ENCODE data around the gene PKHD1. TPM values are rescaled to one million over a fixed set of nuclear protein-coding genes. Genes with fewer than 3 reads are reported as not detected.

The PKHD1 gene
- total RNA-seq, 1 donor from 2014 or later, result not detected

DNA sequence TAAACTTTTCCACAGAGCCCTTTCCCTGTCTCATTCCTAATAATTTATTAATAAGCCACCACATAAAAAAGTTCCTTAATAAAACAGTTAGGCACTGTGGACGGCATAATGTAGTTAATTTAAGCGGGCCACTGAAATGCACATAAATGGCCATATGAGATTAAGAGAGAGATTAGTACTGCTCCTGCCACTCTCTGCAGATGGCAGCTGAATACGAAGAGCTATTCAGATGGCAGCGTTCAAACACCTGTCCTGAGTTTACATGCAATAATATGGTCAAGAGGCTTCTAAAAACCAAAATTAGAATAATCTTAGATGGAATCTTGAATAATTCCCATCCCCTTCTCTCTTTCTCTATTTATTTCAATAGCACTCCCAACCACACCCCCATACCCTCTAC, 461.8 kb downstream of the PKHD1 start:
- intact Hi-C loops (cut with DNase I), result no loop called here
- Histone ChIP-seq H3K4me1 (no peaks in the 10 kb centered on the region), H3K27me3 (no peaks in the 10 kb centered on the region), H3K4me3 (no peak overlapping the region), H3K9me3 (no peaks in the 10 kb centered on the region), H3K36me3 (no peaks in the 10 kb centered on the region), H3K27ac (no peak overlapping the region)
- no peak for TF ChIP-seq CTCF (IDR thresholded peaks at IDR 0.05)
- DNase-seq (ENCODE audit: low spot score in 2 of 2), result no peak

GRCh38 chr6:51620971-51621370, 466.4 kb downstream of the PKHD1 start:
- no peaks in the 10 kb centered on the region for H3K27me3 ChIP-seq
- no peak overlapping the region for H3K4me3 ChIP-seq
- no peaks in the 10 kb centered on the region for H3K36me3 ChIP-seq
- intact Hi-C loops (cut with DNase I), result no loop called here
- no peak for TF ChIP-seq CTCF (IDR thresholded peaks at IDR 0.05)
- H3K27ac ChIP-seq, result no peak overlapping the region
- H3K9me3 ChIP-seq, result no peaks in the 10 kb centered on the region
- H3K4me1 ChIP-seq, result no peaks in the 10 kb centered on the region
- no peak for DNase-seq (ENCODE audit: low spot score in 2 of 2)

GRCh38 chr6:51619042-51619799, 468.2 kb downstream of the PKHD1 start:
- DNase-seq (ENCODE audit: low spot score in 2 of 2), result no peak
- intact Hi-C loops (cut with DNase I), result no loop called here
- TF ChIP-seq CTCF (IDR thresholded peaks at IDR 0.05), result no peak

GRCh38 chr6:51618563-51618962, 468.9 kb downstream of the PKHD1 start:
- intact Hi-C loops (cut with DNase I), result no loop called here
- H3K4me3 ChIP-seq, result no peak overlapping the region
- TF ChIP-seq CTCF (IDR thresholded peaks at IDR 0.05), result no peak
- no peak overlapping the region for H3K27ac ChIP-seq
- H3K4me1 ChIP-seq, result no peaks in the 10 kb centered on the region
- no peak for DNase-seq (ENCODE audit: low spot score in 2 of 2)
- no peaks in the 10 kb centered on the region for H3K36me3 ChIP-seq
- no peaks in the 10 kb centered on the region for H3K9me3 ChIP-seq
- no peaks in the 10 kb centered on the region for H3K27me3 ChIP-seq

More at GRCh38 chr6:51619042-51619799, 468.2 kb downstream of the PKHD1 start:
- Histone ChIP-seq H3K27me3 (no peaks in the 10 kb centered on the region), H3K27ac (no peak overlapping the region), H3K4me3 (no peak overlapping the region), H3K36me3 (no peaks in the 10 kb centered on the region), H3K9me3 (no peaks in the 10 kb centered on the region), H3K4me1 (no peaks in the 10 kb centered on the region)

- Histone ChIP-seq H3K4me1 (no peaks in the 10 kb centered on the region), H3K36me3 (no peaks in the 10 kb centered on the region), H3K27ac (no peak overlapping the region), H3K4me3 (no peak overlapping the region), H3K9me3 (no peaks in the 10 kb centered on the region), H3K27me3 (no peaks in the 10 kb centered on the region)
- intact Hi-C loops (cut with DNase I), result no loop called here
- no peak for DNase-seq (ENCODE audit: low spot score in 2 of 2)
- no peak for TF ChIP-seq CTCF (IDR thresholded peaks at IDR 0.05)
Measured at GRCh38 chr6:51617751-51618150, 469.7 kb downstream of the PKHD1 start.
